WTC11 (cell line): Measurements from ENCODE around the gene ITPRID2. TPM values are rescaled to one million over a fixed set of nuclear protein-coding genes. Genes with fewer than 3 reads are reported as not detected.

Experiments
- ATAC-seq: fragments of 200-7000 bp; cut with Tn5 transposase; 2 replicates; pipeline ENCODE4 v1.10.0; 2021; ENCODE audit warnings: mild to moderate bottlenecking, moderate library complexity
- CTCF ChIA-PET: fragments of 300-600 bp; sonication (Branson Sonifier 250); formaldehyde crosslinking; loops from one replicate; lab custom pipeline; 2021; ENCODE audit warnings: antibody characterized with exemption; lab: Charles Lee
- POLR2A ChIA-PET: fragments of 350-600 bp; sonication (Branson Sonifier 250); formaldehyde crosslinking; loops from one replicate; lab custom pipeline; 2021; ENCODE audit warnings: antibody characterized with exemption; lab: Charles Lee
- DNase-seq: peaks from one replicate; pipeline ENCODE4 v3.0.0; 2021; ENCODE audit warnings: low spot score
- H3K27ac Mint-ChIP-seq: 2 replicates; pipeline ENCODE4 v1.8.0; 2021; ENCODE audit warnings: mixed read lengths
- H3K27me3 Mint-ChIP-seq: 2 replicates; pipeline ENCODE4 v1.8.0; 2021; ENCODE audit warnings: low read depth, mild to moderate bottlenecking, moderate library complexity, mixed read lengths
- H3K36me3 Mint-ChIP-seq: 2 replicates; pipeline ENCODE4 v1.8.0; 2021; ENCODE audit warnings: mixed read lengths
- H3K4me1 Mint-ChIP-seq: 2 replicates; pipeline ENCODE4 v1.8.0; 2022; ENCODE audit warnings: mixed read lengths
- H3K4me3 Mint-ChIP-seq: 2 replicates; pipeline ENCODE4 v1.8.0; 2021; ENCODE audit warnings: mild to moderate bottlenecking, moderate library complexity, mixed read lengths
- H3K9me3 Mint-ChIP-seq: 2 replicates; pipeline ENCODE4 v1.8.0; 2021; ENCODE audit warnings: mixed read lengths
- ATF1 ChIP-seq: sonication (generic); formaldehyde crosslinking; IDR thresholded peaks from 2 replicates; pipeline ENCODE4 v1.8.1; 2023; ENCODE audit warnings: mild to moderate bottlenecking, moderate library complexity, missing genetic modification reagents
- ELF4 ChIP-seq: sonication (generic); formaldehyde crosslinking; IDR thresholded peaks from 2 replicates; pipeline ENCODE4 v1.8.1; 2022; ENCODE audit warnings: low read depth, mild to moderate bottlenecking, moderate library complexity, missing genetic modification reagents
- FOXP1 ChIP-seq: sonication (generic); formaldehyde crosslinking; IDR thresholded peaks from 2 replicates; pipeline ENCODE4 v1.8.0; 2022; ENCODE audit warnings: missing genetic modification reagents, mild to moderate bottlenecking, moderate library complexity, borderline replicate concordance
- JUN ChIP-seq: sonication (generic); formaldehyde crosslinking; IDR thresholded peaks from 2 replicates; pipeline ENCODE4 v1.8.0; 2023; ENCODE audit warnings: mild to moderate bottlenecking, missing genetic modification reagents
- KAT7 ChIP-seq: sonication (generic); formaldehyde crosslinking; IDR thresholded peaks from 2 replicates; pipeline ENCODE4 v1.8.1; 2023; ENCODE audit warnings: missing genetic modification reagents, mild to moderate bottlenecking, borderline replicate concordance
- OVOL2 ChIP-seq: fragments of 250-450 bp; sonication (Bioruptor Pico); IDR thresholded peaks from 2 replicates; pipeline ENCODE4 v1.9.0; 2021; ENCODE audit warnings: mild to moderate bottlenecking, borderline replicate concordance
- SP1 ChIP-seq: sonication (generic); formaldehyde crosslinking; conservative IDR thresholded peaks from 2 replicates; pipeline ENCODE4 v1.8.1; 2022; ENCODE audit warnings: missing genetic modification reagents
- ZNF317 ChIP-seq: sonication (generic); formaldehyde crosslinking; IDR thresholded peaks from 2 replicates; pipeline ENCODE4 v1.8.1; 2023; ENCODE audit warnings: low read depth, mild to moderate bottlenecking, moderate library complexity, missing genetic modification reagents, borderline replicate concordance
- ZNF396 ChIP-seq: fragments of 250-450 bp; sonication (Bioruptor Pico); IDR thresholded peaks from 2 replicates; pipeline ENCODE4 v1.8.0; 2021; ENCODE audit warnings: mild to moderate bottlenecking, moderate library complexity, borderline replicate concordance
- total RNA-seq: library from RNA; stranded (reverse); gene quantifications from 3 replicates; pipeline ENCODE4 v1.2.3, GENCODE V29; 2021
- TF ChIP-seq, protein P1 (sequence below): sonication (generic); formaldehyde crosslinking; IDR thresholded peaks from 2 replicates; pipeline ENCODE4 v1.8.0; 2023; ENCODE audit warnings: missing genetic modification reagents, mild to moderate bottlenecking, borderline replicate concordance
- TF ChIP-seq, protein P2 (sequence below): fragments of 250-450 bp; sonication (Bioruptor Pico); IDR thresholded peaks from 2 replicates; pipeline ENCODE4 v1.8.0; 2021; ENCODE audit warnings: mild to moderate bottlenecking
- TF ChIP-seq, protein P3 (sequence below): sonication (generic); formaldehyde crosslinking; IDR thresholded peaks from 2 replicates; pipeline ENCODE4 v1.8.0; 2022; ENCODE audit warnings: missing genetic modification reagents
- TF ChIP-seq, protein P4 (sequence below): sonication (generic); formaldehyde crosslinking; IDR thresholded peaks from 2 replicates; pipeline ENCODE4 v1.8.1; 2022; ENCODE audit warnings: mild to moderate bottlenecking, missing genetic modification reagents, moderate library complexity, borderline replicate concordance
- TF ChIP-seq, protein P5 (sequence below): fragments of 250-450 bp; sonication (Bioruptor Pico); IDR thresholded peaks from 2 replicates; pipeline ENCODE4 v1.9.0; 2021; ENCODE audit warnings: mild to moderate bottlenecking, borderline replicate concordance
- TF ChIP-seq, protein P6 (sequence below): fragments of 250-450 bp; sonication (Bioruptor Pico); IDR thresholded peaks from 2 replicates; pipeline ENCODE4 v2.1.2; 2022; ENCODE audit warnings: mild to moderate bottlenecking, moderate library complexity

Gene ITPRID2
- total RNA-seq, 1 experiment from 2014 or later: 19.4 TPM

DNA sequence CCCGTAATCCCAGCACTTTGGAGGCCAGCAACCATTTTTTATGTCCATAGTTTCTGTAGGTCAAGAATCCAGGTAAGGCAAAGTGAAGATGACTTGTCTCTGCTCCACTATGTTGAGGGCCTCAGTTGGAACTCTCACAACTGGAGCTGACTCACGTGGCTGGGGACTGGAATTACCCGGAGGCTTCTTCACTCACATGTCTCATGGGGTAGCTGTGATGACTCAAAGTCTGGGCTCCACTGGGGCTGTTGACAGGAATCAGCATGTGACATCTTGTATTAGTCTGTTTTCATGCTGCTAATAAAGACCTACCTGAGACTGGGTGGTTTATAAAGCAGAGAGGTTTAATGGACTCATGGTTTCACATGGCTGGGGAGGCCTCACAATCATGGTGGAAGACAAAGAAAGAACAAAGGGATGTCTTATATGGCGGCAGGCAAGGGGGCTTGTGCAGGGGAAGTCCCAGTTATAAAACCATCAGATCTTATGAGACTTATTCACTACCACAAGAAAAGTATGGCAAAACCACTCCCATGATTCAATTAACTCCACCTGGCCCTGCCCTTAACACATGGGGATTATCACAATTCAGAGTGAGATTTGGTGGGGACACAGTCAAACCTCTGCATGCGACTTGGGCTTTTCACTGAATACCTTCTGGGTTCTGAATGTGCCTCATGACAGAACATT, 86.3 kb downstream of the ITPRID2 start:
- Mint-ChIP-seq H3K27me3 (no peaks in the 10 kb centered on the region), H3K27ac (no peak overlapping the region), H3K9me3 (no peaks in the 10 kb centered on the region), H3K4me1 (no peaks in the 10 kb centered on the region), H3K4me3 (no peak overlapping the region), H3K36me3 (no peaks in the 10 kb centered on the region)
- ChIA-PET CTCF (no interaction called here), POLR2A (no interaction called here)
- DNase-seq (no peak), ATAC-seq (no peak)
- TF ChIP-seq, protein P1, sequence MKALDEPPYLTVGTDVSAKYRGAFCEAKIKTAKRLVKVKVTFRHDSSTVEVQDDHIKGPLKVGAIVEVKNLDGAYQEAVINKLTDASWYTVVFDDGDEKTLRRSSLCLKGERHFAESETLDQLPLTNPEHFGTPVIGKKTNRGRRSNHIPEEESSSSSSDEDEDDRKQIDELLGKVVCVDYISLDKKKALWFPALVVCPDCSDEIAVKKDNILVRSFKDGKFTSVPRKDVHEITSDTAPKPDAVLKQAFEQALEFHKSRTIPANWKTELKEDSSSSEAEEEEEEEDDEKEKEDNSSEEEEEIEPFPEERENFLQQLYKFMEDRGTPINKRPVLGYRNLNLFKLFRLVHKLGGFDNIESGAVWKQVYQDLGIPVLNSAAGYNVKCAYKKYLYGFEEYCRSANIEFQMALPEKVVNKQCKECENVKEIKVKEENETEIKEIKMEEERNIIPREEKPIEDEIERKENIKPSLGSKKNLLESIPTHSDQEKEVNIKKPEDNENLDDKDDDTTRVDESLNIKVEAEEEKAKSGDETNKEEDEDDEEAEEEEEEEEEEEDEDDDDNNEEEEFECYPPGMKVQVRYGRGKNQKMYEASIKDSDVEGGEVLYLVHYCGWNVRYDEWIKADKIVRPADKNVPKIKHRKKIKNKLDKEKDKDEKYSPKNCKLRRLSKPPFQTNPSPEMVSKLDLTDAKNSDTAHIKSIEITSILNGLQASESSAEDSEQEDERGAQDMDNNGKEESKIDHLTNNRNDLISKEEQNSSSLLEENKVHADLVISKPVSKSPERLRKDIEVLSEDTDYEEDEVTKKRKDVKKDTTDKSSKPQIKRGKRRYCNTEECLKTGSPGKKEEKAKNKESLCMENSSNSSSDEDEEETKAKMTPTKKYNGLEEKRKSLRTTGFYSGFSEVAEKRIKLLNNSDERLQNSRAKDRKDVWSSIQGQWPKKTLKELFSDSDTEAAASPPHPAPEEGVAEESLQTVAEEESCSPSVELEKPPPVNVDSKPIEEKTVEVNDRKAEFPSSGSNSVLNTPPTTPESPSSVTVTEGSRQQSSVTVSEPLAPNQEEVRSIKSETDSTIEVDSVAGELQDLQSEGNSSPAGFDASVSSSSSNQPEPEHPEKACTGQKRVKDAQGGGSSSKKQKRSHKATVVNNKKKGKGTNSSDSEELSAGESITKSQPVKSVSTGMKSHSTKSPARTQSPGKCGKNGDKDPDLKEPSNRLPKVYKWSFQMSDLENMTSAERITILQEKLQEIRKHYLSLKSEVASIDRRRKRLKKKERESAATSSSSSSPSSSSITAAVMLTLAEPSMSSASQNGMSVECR (CRISPR knock-in tag): no peak
- TF ChIP-seq FOXP1 (CRISPR knock-in tag): no peak
- TF ChIP-seq ZNF317 (CRISPR knock-in tag): no peak
- TF ChIP-seq, protein P2, sequence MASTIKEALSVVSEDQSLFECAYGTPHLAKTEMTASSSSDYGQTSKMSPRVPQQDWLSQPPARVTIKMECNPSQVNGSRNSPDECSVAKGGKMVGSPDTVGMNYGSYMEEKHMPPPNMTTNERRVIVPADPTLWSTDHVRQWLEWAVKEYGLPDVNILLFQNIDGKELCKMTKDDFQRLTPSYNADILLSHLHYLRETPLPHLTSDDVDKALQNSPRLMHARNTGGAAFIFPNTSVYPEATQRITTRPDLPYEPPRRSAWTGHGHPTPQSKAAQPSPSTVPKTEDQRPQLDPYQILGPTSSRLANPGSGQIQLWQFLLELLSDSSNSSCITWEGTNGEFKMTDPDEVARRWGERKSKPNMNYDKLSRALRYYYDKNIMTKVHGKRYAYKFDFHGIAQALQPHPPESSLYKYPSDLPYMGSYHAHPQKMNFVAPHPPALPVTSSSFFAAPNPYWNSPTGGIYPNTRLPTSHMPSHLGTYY (CRISPR knock-in tag): no peak
- TF ChIP-seq, protein P3, sequence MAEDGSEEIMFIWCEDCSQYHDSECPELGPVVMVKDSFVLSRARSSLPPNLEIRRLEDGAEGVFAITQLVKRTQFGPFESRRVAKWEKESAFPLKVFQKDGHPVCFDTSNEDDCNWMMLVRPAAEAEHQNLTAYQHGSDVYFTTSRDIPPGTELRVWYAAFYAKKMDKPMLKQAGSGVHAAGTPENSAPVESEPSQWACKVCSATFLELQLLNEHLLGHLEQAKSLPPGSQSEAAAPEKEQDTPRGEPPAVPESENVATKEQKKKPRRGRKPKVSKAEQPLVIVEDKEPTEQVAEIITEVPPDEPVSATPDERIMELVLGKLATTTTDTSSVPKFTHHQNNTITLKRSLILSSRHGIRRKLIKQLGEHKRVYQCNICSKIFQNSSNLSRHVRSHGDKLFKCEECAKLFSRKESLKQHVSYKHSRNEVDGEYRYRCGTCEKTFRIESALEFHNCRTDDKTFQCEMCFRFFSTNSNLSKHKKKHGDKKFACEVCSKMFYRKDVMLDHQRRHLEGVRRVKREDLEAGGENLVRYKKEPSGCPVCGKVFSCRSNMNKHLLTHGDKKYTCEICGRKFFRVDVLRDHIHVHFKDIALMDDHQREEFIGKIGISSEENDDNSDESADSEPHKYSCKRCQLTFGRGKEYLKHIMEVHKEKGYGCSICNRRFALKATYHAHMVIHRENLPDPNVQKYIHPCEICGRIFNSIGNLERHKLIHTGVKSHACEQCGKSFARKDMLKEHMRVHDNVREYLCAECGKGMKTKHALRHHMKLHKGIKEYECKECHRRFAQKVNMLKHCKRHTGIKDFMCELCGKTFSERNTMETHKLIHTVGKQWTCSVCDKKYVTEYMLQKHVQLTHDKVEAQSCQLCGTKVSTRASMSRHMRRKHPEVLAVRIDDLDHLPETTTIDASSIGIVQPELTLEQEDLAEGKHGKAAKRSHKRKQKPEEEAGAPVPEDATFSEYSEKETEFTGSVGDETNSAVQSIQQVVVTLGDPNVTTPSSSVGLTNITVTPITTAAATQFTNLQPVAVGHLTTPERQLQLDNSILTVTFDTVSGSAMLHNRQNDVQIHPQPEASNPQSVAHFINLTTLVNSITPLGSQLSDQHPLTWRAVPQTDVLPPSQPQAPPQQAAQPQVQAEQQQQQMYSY: no peak
- TF ChIP-seq JUN (CRISPR knock-in tag): no peak
- TF ChIP-seq, protein P4, sequence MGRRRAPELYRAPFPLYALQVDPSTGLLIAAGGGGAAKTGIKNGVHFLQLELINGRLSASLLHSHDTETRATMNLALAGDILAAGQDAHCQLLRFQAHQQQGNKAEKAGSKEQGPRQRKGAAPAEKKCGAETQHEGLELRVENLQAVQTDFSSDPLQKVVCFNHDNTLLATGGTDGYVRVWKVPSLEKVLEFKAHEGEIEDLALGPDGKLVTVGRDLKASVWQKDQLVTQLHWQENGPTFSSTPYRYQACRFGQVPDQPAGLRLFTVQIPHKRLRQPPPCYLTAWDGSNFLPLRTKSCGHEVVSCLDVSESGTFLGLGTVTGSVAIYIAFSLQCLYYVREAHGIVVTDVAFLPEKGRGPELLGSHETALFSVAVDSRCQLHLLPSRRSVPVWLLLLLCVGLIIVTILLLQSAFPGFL (CRISPR knock-in tag): no peak

DNA sequence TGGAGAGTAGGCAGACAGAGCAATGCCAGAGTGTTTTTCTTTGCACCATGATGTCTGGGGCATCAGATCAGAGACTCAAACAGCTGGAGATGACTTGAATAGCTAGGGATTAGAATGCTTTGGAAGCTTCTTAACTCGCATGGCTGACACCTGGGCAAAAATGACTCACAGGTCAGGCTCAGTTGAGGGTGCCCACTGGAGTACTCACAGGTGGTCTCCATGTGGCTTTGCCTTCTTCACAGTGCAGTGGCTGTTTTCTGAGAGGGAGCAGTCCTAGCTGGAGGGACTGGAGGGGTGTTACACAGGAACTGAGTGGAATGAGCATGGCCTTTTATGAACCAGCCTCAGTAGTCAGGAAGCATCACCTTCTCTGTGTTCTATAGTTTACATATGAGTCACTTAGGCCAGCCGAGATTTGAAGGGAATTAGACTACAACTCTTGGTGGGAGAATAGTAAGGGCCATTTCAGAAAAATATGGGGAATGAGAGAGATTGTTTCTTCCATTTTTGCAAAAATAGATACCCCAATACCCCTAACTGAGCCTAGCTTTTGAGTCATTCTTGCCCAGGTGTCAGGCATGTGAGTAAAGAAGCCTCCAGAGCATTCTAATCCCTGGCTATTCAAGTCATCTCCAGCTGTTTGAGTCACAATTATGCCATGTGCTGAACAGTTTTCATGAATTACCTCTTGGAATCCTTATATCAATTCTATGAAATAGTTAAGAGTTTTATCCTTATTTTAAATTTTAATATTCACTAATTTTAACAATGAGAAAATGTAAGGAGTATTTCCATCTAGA, 87.0 kb downstream of the ITPRID2 start:
- Mint-ChIP-seq H3K4me1 (no peaks in the 10 kb centered on the region), H3K9me3 (no peaks in the 10 kb centered on the region), H3K36me3 (no peaks in the 10 kb centered on the region), H3K27me3 (no peaks in the 10 kb centered on the region), H3K27ac (no peak overlapping the region), H3K4me3 (no peak overlapping the region)
- no peak for DNase-seq
- CTCF ChIA-PET: no interaction called here
- POLR2A ChIA-PET: no interaction called here
- no peak for ATAC-seq
- TF ChIP-seq ATF1 (CRISPR knock-in tag) (no peak), ZNF396 (CRISPR knock-in tag) (no peak), KAT7 (CRISPR knock-in tag) (no peak), SP1 (CRISPR knock-in tag) (no peak), ELF4 (CRISPR knock-in tag) (no peak), OVOL2 (CRISPR knock-in tag) (no peak)
- TF ChIP-seq, protein P5, sequence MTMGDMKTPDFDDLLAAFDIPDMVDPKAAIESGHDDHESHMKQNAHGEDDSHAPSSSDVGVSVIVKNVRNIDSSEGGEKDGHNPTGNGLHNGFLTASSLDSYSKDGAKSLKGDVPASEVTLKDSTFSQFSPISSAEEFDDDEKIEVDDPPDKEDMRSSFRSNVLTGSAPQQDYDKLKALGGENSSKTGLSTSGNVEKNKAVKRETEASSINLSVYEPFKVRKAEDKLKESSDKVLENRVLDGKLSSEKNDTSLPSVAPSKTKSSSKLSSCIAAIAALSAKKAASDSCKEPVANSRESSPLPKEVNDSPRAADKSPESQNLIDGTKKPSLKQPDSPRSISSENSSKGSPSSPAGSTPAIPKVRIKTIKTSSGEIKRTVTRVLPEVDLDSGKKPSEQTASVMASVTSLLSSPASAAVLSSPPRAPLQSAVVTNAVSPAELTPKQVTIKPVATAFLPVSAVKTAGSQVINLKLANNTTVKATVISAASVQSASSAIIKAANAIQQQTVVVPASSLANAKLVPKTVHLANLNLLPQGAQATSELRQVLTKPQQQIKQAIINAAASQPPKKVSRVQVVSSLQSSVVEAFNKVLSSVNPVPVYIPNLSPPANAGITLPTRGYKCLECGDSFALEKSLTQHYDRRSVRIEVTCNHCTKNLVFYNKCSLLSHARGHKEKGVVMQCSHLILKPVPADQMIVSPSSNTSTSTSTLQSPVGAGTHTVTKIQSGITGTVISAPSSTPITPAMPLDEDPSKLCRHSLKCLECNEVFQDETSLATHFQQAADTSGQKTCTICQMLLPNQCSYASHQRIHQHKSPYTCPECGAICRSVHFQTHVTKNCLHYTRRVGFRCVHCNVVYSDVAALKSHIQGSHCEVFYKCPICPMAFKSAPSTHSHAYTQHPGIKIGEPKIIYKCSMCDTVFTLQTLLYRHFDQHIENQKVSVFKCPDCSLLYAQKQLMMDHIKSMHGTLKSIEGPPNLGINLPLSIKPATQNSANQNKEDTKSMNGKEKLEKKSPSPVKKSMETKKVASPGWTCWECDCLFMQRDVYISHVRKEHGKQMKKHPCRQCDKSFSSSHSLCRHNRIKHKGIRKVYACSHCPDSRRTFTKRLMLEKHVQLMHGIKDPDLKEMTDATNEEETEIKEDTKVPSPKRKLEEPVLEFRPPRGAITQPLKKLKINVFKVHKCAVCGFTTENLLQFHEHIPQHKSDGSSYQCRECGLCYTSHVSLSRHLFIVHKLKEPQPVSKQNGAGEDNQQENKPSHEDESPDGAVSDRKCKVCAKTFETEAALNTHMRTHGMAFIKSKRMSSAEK (CRISPR knock-in tag): no peak
- TF ChIP-seq, protein P6, sequence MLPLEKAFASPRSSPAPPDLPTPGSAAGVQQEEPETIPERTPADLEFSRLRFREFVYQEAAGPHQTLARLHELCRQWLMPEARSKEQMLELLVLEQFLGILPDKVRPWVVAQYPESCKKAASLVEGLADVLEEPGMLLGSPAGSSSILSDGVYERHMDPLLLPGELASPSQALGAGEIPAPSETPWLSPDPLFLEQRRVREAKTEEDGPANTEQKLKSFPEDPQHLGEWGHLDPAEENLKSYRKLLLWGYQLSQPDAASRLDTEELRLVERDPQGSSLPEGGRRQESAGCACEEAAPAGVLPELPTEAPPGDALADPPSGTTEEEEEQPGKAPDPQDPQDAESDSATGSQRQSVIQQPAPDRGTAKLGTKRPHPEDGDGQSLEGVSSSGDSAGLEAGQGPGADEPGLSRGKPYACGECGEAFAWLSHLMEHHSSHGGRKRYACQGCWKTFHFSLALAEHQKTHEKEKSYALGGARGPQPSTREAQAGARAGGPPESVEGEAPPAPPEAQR (CRISPR knock-in tag): no peak
